ENCODE data around the gene SHB. TPM values are rescaled to one million over a fixed set of nuclear protein-coding genes. Genes with fewer than 3 reads are reported as not detected.
A peak's percentile ranks its signal among the peaks of the same experiment; 100 is the strongest.

SHB gene
- total RNA-seq, 2 donors from 2014 or later = 41.7 to 57.9 TPM

GRCh38 chr9:37919246-37919955, 149.6 kb downstream of the SHB start:
- peaks cover 0 to 20% of the 10 kb centered on the region in 2 donors for H3K4me1 ChIP-seq (ENCODE audit: control insufficient read depth in 1 of 2, low read depth in 2 of 2)
- DNase-seq (ENCODE audit: low spot score) = no peak
- H3K4me3 ChIP-seq = no peak overlapping the region
- no peaks in the 10 kb centered on the region for H3K9me3 ChIP-seq
- no peaks in the 10 kb centered on the region for H3K27me3 ChIP-seq (replicated peaks; ENCODE audit: insufficient read depth)
- peaks cover 18% of the 10 kb centered on the region for H3K36me3 ChIP-seq
- no peak for ATAC-seq (ENCODE audit: insufficient number of reproducible peaks, low FRiP score, low read depth)
- no peak for TF ChIP-seq CTCF (IDR thresholded peaks at IDR 0.05)
- H3K27ac ChIP-seq = no peak overlapping the region

GRCh38 chr9:37918665-37919170, 150.3 kb downstream of the SHB start:
- DNase-seq (ENCODE audit: low spot score) = no peak
- Histone ChIP-seq H3K27me3 (replicated peaks; ENCODE audit: insufficient read depth) (no peaks in the 10 kb centered on the region), H3K4me1 (ENCODE audit: control insufficient read depth in 1 of 2, low read depth in 2 of 2) (peaks cover 0 to 19% of the 10 kb centered on the region in 2 donors), H3K27ac (no peak overlapping the region), H3K36me3 (peaks cover 18% of the 10 kb centered on the region), H3K4me3 (no peak overlapping the region), H3K9me3 (no peaks in the 10 kb centered on the region)
- ATAC-seq (ENCODE audit: insufficient number of reproducible peaks, low FRiP score, low read depth) = no peak
- TF ChIP-seq CTCF (IDR thresholded peaks at IDR 0.05) = no peak

- no peak for DNase-seq (ENCODE audit: low spot score)
- ATAC-seq (ENCODE audit: insufficient number of reproducible peaks, low FRiP score, low read depth) = no peak
Observed at GRCh38 chr9:37917801-37918664, 151.0 kb downstream of the SHB start.

GRCh38 chr9:37917313-37917731, 151.7 kb downstream of the SHB start:
- peaks cover 0 to 15% of the 10 kb centered on the region in 2 donors for H3K4me1 ChIP-seq (ENCODE audit: control insufficient read depth in 1 of 2, low read depth in 2 of 2)
- H3K9me3 ChIP-seq = no peaks in the 10 kb centered on the region
- no peak overlapping the region for H3K4me3 ChIP-seq
- TF ChIP-seq CTCF (IDR thresholded peaks at IDR 0.05) = no peak
- H3K36me3 ChIP-seq = peaks cover 18% of the 10 kb centered on the region
- ATAC-seq (ENCODE audit: insufficient number of reproducible peaks, low FRiP score, low read depth) = no peak
- peak overlapping the region in 1 of 2 donors; percentile 32 for H3K27ac ChIP-seq
- no peak for DNase-seq (ENCODE audit: low spot score)
- no peaks in the 10 kb centered on the region for H3K27me3 ChIP-seq (replicated peaks; ENCODE audit: insufficient read depth)

More at GRCh38 chr9:37917801-37918664, 151.0 kb downstream of the SHB start:
- TF ChIP-seq CTCF (IDR thresholded peaks at IDR 0.05) = no peak
- H3K27ac ChIP-seq = no peak overlapping the region
- no peak overlapping the region for H3K4me3 ChIP-seq
- H3K27me3 ChIP-seq (replicated peaks; ENCODE audit: insufficient read depth) = no peaks in the 10 kb centered on the region
- H3K36me3 ChIP-seq = peaks cover 18% of the 10 kb centered on the region
- H3K4me1 ChIP-seq (ENCODE audit: control insufficient read depth in 1 of 2, low read depth in 2 of 2) = peaks cover 0 to 19% of the 10 kb centered on the region in 2 donors
- H3K9me3 ChIP-seq = no peaks in the 10 kb centered on the region

Measured in thoracic aorta (tissue), 2 donors.